ENCODE results near the gene TGIF1.
"Not testable (repeated sequence)": the region's sequence is repeated elsewhere in the genome, so short reads cannot be mapped to it uniquely, and the experiment has no call there.

TGIF1 gene

DNA sequence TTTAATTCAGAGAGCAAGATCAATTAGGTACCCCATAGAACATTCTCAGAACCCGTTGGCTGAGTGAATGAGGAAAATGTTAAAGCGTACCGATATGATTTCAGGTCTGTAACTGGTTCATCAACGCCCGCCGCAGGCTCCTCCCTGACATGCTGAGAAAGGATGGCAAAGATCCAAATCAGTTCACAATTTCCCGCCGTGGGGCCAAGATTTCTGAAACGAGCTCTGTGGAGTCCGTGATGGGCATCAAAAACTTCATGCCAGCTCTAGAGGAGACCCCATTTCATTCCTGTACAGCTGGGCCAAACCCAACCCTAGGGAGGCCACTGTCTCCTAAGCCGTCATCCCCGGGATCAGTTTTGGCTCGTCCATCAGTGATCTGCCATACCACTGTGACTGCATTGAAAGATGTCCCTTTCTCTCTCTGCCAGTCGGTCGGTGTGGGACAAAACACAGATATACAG lies 7.3 kb downstream of the TGIF1 start:
- DNase-seq = no peak

DNA sequence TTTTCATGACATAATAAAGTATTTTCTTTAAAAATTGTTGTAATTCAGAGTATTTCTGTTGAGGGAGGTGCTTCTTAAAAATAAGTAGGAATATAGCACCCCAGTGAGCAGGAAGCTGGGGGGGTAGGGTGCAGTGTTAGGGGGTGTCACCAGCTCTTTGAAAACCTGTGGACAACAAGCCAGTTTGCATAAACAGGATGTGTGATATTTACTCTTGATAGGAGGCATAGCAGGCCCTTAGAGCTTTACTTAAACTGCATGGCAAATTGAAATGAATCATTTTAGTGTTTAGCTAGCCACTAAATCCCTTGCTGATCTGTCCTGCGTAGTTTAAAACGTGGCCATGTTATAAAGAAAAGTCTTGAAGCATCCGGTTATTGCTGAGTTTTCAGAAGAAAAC lies 8.4 kb downstream of the TGIF1 start:
- no peak for DNase-seq

DNA sequence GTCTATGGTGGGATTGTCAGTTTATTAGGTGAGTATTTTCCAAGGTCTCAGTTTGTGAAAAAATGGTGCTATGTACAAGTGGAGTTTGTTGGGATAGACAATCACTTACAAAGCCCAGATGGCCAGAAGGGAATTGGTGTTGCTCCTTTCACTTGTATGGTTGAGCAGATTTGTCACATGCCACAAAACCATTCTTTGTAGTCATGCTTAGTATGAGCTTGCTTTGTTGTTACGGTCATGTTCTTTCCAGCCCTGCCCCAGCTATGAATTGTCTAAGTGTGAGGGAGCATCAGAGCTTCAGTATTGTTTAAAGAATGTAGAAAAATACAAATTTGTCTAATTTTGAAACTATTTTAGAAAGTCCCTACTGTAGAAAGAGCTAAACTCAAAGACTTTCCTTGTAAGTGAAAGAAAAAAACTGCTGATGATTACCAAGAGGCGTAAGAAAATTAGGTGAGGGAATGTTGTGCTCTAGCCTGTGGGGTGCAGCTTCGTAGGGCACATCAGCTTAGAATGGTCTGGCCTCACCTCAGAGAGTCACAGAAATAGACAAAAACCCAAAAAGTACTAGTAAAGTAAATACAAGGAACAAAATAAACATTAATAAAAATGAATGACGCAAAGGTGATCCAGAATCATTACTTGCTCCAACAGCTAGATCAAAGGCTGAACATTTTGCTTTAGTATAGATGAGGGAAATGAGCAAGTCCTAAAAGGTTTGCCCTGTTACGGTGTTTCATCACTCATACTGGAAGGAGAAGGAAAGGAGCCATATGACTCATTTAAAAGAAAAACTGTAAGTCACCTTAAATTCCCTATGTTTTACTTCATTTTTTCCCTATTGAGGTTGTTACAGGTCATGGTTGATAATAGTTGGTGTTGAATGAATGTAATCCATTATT lies 9.2 kb downstream of the TGIF1 start:
- no peak for DNase-seq

DNA sequence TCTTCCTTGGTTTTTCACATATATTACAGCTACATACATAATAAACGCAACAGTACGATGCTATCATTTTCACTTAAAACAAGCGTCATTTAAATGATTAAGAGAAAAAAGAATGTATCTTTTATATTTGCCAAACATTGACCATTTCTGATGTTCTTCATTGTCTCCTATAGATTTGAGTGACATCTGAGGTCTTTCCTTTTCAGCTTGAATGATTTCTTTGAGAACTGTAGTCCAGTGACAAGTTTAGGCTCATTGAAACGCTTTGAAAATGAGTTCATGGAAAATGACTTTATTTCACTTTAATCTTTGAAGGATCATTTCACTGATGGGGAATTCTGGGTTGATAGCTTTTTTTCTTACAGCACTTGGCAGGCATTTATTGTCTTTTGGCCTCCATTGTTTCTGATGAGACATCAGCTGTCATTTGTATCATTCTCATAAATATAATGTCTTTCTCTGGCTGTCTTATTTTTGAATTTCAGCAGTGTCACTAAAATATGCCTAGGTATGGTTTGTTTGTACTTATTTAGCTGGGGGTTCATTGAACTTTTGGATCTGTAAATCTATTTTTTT lies 10.9 kb downstream of the TGIF1 start:
- no peak for DNase-seq

DNA sequence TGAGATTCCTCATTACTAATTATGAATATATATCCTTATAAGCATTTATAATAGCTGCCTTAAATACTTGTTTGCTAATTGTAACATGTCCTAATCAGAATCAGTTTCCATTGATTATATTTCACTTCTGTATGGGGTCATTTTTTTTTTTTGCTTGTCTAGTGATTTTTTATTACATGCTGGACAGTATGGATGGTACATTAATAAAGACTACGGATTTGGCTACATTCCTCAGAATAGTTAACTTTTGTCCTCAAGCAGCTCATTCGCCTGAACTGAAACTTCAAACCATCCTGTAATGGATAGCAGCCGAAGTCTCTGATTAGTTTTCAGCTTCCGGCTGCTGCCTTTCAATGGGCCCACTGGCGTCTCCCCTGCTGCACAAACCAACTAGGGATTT lies 11.7 kb downstream of the TGIF1 start:
- no peak for DNase-seq

DNA sequence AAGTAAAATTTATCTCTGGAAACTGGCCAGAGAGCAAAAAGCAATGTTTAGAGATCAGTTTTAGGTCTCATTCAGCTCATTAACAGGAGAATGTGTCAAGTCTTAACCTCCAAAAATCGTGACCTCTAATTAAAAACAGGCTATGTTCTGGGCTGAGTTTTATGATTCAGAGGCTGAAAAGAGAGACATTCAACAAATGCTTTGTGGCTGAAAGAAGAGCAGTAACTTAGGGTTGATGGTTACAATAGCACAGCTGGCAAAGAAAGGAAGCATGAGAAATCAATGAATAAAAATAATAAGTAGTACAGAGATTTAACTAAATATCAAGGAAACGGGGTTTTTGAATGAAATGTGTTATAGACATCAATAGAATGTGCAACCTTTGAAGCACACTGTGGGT lies 13.1 kb downstream of the TGIF1 start:
- no peak for DNase-seq

DNA sequence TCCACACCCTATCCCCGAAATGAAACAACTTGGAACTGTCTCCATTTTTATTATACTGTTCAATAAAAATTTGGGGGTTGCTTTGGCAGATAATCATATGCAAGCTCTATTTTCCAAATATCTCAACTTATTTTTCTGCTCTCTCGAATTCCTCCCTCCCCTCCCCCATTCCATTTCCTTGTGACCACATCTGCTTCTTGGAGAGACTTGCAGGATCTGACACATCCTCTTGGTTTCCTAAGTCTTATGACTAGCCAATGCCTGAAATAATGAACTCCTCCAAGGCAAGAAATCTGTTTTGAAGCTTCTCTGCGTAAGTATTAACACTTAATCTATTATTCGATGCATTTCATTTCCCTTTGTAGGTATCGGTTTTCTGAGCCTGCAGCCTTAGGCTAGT lies 16.1 kb downstream of the TGIF1 start:
- no peak for DNase-seq

DNA sequence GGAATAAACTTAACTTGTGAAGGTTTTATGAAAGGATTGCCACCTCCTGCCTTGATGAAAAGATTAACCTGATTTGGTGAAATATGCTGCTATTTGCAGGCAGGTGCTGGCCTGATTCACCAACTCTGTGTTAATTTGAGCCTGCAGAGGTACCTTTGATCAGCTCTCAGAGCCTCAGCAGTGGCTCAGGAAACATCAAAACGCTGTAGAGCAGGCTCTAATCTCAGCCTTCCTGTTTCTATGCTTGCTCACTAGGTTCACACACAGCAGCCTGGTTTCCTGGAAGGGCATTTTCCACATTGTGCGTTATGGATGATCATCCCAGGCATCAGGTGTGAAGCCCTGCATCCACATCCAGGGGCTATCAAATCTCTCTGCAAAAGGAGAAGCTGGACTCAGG lies 16.9 kb downstream of the TGIF1 start:
- no peak for DNase-seq

DNA sequence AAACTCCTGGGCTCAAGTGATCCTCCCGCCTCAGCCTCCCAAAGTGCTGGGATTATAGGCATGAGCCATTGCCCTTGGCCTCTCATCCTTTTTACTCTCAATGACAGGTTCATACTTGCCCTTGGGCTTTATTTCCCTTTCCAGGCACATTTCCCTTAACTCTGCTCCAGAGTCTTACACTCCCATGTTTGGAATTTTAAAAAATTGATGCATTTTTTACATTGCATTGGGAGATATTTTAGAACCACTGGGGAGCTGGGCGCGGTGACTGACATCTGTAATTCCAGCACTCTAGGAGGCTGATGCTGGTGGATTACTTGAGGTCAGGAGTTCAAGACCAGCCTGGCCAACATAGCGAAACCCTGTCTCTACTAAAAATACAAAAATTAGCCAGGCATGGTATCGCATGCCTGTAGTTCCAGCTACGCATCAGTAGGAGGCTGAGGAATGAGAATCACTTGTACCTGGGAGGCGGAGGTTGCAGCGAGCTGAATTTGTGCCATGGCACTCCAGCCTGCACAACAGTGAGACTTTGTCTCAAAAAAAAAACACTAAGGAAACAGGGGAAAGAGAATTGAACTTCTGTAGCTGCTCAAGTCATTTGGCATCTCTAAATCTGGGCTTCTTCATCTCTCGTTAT lies 18.2 kb downstream of the TGIF1 start:
- no peak for DNase-seq

DNA sequence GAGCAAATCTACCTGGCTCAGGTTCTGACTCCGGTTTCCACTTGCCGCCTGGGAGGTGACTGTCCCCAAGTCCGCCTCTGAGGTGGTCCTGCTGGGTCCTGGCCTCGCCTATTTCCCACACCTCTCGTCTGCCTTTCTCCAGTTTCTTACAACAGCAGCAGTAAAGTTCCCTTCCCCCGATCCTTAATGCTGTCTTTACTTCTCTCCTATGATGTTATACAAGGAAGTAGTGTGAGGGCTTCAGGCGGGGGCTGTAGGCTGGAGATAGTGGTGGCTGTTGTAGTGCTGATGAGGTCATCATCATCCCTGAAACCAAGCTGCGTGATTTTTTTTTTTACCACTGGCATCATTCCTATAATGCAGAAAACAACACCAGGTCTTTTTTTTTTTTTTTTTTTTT lies 18.9 kb downstream of the TGIF1 start:
- no peak for DNase-seq

DNA sequence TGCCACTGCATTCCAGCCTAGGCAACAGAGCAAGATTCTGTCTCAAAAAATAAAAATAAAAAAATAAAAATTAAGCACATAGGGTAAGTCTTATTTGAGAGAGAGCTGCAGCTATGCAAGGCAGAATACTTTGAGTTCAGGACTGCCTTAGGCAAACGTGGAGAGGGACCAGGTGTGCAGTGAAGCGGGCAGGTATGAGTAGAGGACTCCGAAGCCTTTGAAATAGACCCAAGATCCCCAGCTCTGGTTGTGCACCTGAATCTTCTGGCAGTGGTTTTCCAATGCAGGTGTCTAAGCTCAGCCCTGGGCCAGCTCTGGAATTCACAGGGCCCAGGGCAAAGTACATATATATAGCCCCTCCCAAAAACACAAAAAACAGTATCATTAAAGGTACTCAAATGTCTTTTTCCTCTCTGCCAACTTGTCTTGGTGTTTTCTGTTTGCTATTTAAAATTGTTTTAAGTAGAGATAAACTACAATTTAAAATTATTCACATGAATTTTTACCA lies 21.2 kb downstream of the TGIF1 start:
- no peak for DNase-seq

DNA sequence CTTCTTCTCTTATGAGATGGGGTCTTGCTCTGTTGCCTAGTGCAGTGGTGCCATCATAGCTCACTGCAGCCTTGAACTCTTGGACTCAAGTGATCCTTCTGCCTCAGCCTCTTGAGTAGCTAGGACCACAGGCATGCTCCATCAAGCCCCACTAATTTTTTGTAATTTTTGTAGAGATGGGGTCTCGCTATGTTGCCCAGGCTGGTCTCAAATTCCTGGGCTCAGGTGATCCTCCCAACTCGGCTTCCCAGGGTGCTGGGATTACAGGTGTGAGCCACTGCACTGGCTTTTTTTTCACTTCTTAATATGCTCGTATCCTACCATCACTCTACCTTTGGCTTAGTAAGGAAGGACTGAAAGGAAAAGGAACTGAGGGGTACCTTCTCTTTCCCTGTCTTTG lies 22.1 kb downstream of the TGIF1 start:
- not testable (repeated sequence) for DNase-seq

DNA sequence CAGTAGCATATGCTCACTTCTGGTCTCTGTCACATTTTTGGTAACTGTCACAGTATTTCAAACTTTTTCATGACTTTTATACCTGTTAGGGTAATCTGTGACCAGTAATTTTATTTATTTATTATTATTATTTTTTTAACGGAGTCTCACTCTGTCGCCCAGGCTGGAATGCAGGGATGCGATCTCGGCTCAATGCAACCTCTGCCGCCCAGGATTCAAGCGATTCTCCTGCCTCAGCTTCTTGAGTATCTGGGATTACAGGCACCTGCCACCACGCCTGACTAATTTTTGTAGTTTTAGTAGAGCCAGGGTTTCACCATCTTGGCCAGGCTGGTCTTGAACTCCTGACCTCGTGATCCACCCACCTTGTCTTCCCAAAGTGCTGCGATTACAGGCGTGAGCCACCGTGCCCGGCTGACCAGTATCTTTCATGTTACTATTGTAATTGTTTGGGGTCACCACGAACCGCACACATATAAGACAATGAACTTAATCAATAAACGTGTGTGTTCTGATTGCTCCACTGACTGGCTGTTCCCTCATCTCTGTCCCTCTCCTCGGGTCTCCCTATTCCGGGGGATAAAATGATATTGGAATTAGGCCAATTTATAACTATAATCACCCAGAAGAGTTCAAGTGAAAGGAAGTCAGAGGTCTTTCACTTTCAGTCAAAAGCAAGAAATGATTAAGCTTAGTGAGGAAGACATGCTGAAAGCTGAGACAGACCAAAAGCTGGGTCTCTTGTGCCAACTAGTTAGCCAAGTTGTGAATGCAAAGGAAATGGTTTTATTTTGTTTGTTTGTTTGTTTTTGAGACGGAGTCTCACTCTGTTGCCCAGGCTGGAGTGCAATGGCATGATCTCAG lies 22.9 kb downstream of the TGIF1 start:
- DNase-seq = no peak

DNA sequence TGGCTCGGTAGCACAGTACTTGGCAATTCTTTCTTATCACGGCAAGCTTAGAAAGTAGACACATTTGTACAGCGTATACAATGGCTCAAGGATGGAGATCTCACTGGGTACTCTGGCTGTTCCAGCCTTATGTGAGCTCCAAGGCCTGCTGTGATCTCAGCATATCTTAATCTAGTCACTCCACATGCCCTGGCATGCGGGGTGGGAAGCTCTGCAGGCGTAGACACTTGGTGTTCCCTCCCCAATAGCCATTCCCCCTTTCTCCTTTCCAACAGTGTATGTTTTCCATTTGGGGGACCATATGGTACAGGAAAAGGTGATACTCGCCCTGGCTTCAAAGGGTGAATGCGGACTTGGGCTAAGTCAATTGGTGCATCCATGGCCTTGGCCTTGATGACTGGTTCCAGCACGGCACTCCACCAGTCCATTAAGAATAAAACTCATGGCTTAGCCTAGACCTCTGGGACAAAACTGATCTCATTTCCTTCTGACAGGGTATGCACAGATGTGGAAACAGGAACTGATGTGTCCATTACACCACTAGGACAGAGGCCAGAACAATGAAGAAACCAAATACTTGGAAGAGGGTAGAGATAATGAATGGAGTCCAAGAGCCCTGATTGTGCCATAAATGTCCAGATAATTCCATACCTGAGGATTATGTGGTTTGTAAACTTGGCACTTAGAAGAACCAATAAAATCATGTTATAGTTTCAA lies 28.4 kb downstream of the TGIF1 start:
- no peak for DNase-seq

DNA sequence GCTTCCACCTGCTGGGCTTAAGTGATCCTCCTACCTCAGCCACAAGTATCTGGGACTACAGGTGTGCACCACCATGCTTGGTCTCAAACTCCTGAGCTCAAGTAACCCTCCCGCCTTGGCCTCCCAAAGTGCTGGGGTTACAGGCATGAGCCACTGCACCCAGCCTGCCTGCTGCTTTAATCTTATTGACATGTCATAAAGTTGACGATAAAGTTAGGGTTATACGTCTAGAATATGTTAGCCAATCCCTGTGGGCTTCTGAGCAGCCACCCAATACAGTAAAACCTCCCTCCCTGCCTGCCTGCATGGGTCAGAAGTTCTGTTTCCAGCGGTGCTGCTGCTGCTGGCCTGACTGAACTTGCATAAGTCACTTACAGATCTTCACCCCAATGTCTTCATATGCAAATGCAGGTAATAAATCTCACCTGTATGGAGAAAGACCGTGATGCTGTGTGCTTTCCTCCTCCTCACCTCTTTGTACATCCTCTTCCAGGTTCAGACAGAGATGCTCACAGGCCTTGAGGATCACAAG lies 30.1 kb downstream of the TGIF1 start:
- no peak for DNase-seq

DNA sequence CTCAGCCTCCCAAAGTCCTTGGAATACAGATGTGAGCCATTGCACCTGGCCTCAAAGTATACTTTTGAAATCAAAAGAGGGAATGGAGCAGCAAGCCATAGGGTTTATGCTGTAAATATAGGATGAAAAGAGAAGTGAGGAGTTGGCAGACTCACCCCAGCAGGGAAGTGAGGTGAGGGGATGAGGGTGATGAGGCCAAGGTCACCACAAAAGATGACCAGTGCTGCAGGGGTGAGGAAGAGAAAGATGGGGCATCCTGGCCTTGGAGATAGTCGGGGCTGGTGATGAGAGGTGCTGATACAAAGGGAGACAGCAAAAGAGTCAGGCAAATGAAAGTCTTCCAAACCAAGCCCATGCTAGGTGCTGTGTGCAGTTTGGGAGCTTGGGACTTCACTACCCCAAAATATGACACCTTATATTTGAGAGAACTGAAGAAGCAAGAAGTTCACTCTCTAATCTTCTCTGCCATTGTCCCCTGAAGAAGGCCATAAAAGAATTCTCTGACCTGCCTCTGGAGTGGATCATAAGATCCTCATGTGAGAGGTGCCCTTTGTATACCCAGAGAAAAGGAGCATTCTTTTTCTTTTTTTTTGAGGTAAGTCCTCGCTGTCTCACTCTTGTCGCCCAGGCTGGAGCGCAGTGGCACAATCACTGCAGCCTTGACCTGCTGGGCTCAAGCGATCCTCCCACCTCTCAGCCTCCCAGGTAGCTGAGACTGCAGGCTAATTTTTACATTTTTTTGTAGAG lies 31.0 kb downstream of the TGIF1 start:
- no peak for DNase-seq

DNA sequence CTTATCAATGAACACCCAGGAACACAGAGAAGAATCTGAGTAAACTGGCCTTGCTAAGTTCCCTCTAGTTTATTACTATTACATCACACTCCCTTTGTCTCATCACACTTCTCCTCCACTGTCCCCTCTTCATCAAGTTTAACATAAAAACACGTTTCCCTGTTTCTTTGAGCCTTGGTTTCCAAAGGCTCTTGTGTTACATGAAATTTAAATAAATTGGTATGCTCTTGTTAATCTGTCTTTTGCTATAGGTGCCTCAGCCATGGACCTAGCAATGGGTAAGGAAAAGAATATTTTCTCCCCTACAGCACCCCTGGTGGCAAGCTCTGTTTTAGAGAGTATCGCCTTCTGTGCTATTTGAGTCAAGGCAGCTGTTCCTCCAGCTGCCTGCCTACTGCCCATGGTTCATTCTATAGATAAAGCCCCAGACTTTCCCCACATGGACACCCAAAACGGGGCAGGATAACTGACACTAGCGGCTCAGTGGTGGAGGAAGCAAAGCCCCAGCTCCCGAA lies 31.8 kb downstream of the TGIF1 start:
- no peak for DNase-seq

DNA sequence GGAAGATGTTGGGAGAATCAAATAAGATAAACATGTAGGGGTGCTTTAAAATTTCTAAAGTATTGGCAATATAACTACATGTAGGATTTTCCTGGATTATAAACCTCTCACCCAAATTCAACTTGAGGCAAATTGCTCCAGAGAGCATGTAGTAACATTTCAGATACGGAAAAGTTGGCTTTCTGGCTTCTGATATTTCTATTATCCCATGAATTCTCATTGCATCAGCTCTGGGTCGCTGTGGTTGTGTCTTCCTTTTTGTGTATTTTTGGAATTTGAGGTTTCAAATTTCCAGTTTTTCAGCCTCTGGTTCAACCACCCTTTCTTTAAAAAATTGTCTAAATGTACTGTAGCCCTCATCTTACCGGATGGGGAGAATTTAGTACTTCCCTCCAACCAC lies 32.3 kb downstream of the TGIF1 start:
- no peak for DNase-seq

DNA sequence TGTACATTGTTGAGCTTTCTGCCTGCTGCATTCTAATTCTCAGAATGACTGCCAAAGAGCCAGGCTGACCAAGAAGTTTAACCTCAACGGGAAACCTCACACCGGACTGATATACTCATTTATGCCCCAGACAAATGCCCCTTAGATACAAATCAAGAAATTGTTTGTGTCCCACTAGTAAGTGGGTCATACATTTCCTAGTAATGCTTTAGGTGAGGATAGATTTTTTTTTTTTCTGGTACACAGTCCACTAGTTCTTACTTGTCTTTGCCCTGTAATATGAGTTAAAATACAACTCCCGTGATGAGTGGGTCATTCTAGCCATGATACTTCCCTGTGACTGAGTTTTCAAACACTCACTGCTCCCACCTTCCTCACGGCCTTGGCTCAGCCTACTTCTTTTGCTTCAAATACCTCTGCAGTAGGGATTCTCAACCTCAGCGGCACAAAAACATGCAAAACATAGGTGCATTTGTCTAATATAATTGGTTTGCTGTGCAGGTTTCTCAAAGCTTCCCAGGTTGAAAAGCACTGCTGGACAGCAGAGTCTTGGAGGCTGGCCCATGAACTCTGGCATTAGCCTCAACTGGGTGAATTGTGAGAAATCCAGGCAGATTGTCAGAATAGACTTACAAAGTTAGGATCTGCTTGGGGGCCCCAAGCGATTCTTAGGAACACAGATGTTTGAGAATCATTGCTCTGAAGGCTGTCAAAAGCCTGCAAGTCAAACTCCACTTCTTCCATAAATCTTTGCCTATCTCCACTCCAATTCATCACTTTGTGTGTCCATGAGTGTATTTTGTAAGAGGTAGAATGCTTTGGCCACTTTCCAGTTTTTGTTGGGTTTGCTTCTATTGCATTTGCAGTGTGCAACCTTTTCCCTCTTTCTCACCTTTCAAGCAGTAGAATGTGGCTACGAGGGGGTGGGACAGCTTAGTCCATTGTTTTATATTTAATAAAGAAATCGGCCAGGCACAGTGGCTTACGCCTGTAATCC lies 35.5 kb downstream of the TGIF1 start:
- DNase-seq = no peak

DNA sequence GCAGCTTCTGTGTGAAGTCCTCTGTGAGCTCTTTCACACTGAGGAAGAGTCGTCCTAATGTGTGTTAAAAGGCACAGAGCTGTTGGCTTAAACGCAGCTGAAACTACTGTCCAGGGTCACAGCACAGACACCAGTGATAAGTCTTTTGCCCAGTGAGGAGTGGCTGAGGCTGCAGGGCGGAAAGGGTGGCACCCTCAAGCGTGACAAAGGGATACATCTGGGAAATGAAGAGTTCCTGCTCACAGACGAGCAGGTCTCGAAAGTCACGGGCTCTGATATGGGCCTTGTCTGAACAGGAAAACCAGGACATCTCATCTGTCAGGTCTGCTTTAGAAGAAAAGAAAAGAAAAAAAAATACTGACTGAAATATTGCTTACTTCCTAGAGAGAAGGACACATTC lies 36.5 kb downstream of the TGIF1 start:
- no peak for DNase-seq
